Mammary epithelial cell (primary cell): Measurements from ENCODE around the gene SHFL.

Source experiments
- EZH2 ChIP-seq: IDR thresholded peaks from 2 replicates; pipeline ENCODE4 v1.6.1; 2012; ENCODE audit warnings: low read length, inconsistent platforms, borderline replicate concordance
- TF ChIP-seq, protein P1 (sequence below), 2 donors: IDR thresholded peaks in 1 of 2; conservative IDR thresholded peaks in 1 of 2; 2 replicates each; pipeline ENCODE4 v1.5.1; 2011 to 2012; ENCODE audit warnings: inconsistent platforms in 2 of 2, low read length in 2 of 2, mild to moderate bottlenecking in 2 of 2, control low read depth in 1 of 2, low read depth in 1 of 2; ENCODE audit not compliant: insufficient read depth in 1 of 2; ENCODE audit errors: extremely low read depth in 1 of 2

- TF ChIP-seq, protein P1, sequence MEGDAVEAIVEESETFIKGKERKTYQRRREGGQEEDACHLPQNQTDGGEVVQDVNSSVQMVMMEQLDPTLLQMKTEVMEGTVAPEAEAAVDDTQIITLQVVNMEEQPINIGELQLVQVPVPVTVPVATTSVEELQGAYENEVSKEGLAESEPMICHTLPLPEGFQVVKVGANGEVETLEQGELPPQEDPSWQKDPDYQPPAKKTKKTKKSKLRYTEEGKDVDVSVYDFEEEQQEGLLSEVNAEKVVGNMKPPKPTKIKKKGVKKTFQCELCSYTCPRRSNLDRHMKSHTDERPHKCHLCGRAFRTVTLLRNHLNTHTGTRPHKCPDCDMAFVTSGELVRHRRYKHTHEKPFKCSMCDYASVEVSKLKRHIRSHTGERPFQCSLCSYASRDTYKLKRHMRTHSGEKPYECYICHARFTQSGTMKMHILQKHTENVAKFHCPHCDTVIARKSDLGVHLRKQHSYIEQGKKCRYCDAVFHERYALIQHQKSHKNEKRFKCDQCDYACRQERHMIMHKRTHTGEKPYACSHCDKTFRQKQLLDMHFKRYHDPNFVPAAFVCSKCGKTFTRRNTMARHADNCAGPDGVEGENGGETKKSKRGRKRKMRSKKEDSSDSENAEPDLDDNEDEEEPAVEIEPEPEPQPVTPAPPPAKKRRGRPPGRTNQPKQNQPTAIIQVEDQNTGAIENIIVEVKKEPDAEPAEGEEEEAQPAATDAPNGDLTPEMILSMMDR (conservative IDR thresholded peaks at IDR 0.05 in 1 of 2, IDR thresholded peaks at IDR 0.05 in 1 of 2; ENCODE audit: extremely low read depth in 1 of 2, insufficient read depth in 1 of 2, low read depth in 1 of 2, low read length in 2 of 2): no peak
- no peak for TF ChIP-seq EZH2
These were observed 30.2 kb downstream of the SHFL start for GRCh38 chr19:10116085-10116865.
